Body of pancreas (tissue), 4 donors: Measurements from ENCODE around the gene CAB39L. TPM values are rescaled to one million over a fixed set of nuclear protein-coding genes. Genes with fewer than 3 reads are reported as not detected.

Source experiments
- ATAC-seq: fragments of 150-250 bp; one replicate; pipeline ENCODE4 v1.9.1; 2016
- DNase-seq, 4 donors: peaks; one replicate each; pipeline ENCODE4 v3.0.0-alpha.2; 2019
- H3K27ac ChIP-seq, 4 donors: fragments of 200-600 bp; sonication (generic); 1 replicate in 3 of 4; 2 replicates in 1 of 4; pipeline versions ENCODE4 v1.5.1 to v1.6.1; 2016 to 2019; ENCODE audit warnings: mild to moderate bottlenecking in 1 of 4, mixed read lengths in 1 of 4, moderate library complexity in 1 of 4
- H3K27me3 ChIP-seq, 2 donors: fragments of 200-600 bp; sonication (generic); one replicate each; pipeline ENCODE4 v1.6.0; 2016; ENCODE audit warnings: mild to moderate bottlenecking in 1 of 2
- H3K36me3 ChIP-seq, 2 donors: fragments of 200-600 bp; sonication (generic); replicated peaks in 1 of 2; 2 replicates each; pipeline ENCODE4 v1.5.1; 2016; ENCODE audit warnings: low read depth in 2 of 2; ENCODE audit not compliant: insufficient read depth in 1 of 2
- H3K4me1 ChIP-seq: fragments of 200-600 bp; sonication (generic); one replicate; pipeline ENCODE4 v1.6.0; 2016
- H3K4me3 ChIP-seq, 2 donors: fragments of 200-600 bp; sonication (generic); 1 replicate in 1 of 2; 2 replicates in 1 of 2; pipeline ENCODE4 v1.5.1; 2016 to 2019
- H3K9me3 ChIP-seq, 3 donors: fragments of 200-600 bp; sonication (generic); 1 replicate in 2 of 3; 2 replicates in 1 of 3; pipeline ENCODE4 v1.5.1; 2016
- CTCF ChIP-seq, 7 experiments: fragments of 450-650 bp in 4 of 7; fragments of 200-600 bp in 3 of 7; sonication (generic) in 3 of 7; IDR thresholded peaks; one replicate each; pipeline ENCODE4 v1.5.1; 2016 to 2019; ENCODE audit warnings: antibody characterized with exemption in 7 of 7
- POLR2A ChIP-seq, 3 donors: fragments of 450-650 bp; IDR thresholded peaks; one replicate each; pipeline ENCODE4 v1.6.1; 2016; ENCODE audit warnings: antibody characterized with exemption in 3 of 3, mild to moderate bottlenecking in 2 of 3
- WGBS, 2 donors: methylation state at CpG; one replicate each; pipeline ENCODE4 v1.1.5; 2017; 5-methylcytosine and 5-hydroxymethylcytosine counted together
- intact Hi-C: fragments of 100-400 bp; cut with DNase I; formaldehyde crosslinking; loops from one replicate; pipeline ENCODE4 v1.15.1; 2023
- total RNA-seq, 2 donors: library from RNA; depleted of rRNA; stranded (reverse); fragments of >200 nt; gene quantifications; one replicate each; pipeline ENCODE4 v1.1.0, GENCODE V29; 2016

CAB39L gene
- total RNA-seq, 2 donors from 2014 or later = 6.9 to 13.0 TPM

- TF ChIP-seq POLR2A (IDR thresholded peaks at IDR 0.05) (no peak), CTCF (IDR thresholded peaks at IDR 0.05) (no peak)
- no peaks in the 10 kb centered on the region for H3K27me3 ChIP-seq
- H3K4me3 ChIP-seq = no peak overlapping the region
- intact Hi-C loops = no loop called here
- 80 to 85% methylated on average over 2 of the region's 2 CpGs for WGBS, 2 donors
- DNase-seq (no peak), ATAC-seq (no peak)
- no peak overlapping the region for H3K27ac ChIP-seq
- no peaks in the 10 kb centered on the region for H3K36me3 ChIP-seq
- no peaks in the 10 kb centered on the region for H3K4me1 ChIP-seq
- H3K9me3 ChIP-seq = no peaks in the 10 kb centered on the region
These were observed 70.1 kb downstream of the CAB39L start for GRCh38 chr13:49373716-49374115.

DNA sequence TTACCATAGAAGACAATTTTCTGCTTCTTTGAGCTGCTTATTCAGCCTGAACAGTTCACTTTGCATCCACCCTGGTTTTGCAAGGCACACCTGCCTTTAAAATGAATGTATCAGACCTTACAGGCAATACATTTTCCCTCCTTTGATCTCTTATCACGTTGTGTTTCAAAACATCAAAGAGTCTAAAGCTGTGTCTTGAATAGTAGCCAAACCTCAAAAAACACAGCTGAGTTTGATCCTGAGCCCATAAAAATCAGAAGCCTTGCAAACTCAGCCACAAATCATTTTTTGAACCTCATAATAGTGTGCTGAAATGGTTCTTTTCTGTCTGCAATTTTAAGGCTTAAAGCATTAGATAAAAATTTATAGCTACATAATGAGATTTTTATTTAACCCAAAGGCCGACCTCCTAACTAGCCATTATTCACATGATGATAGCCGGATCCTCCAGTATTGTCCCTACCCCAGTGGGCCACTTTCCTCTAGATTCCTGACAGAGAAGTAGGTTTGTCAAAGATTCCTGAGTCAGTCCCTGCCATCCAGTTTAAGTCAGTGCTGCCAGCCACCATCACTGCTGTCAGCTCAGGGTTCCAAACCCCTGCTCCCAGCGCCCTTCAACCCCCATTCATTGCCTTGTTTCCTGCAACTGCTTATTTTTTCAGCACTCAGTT, 71.8 kb downstream of the CAB39L start:
- ATAC-seq (no peak), DNase-seq (no peak)
- Histone ChIP-seq H3K9me3 (no peaks in the 10 kb centered on the region), H3K36me3 (no peaks in the 10 kb centered on the region), H3K4me1 (peaks cover 13% of the 10 kb centered on the region), H3K27me3 (no peaks in the 10 kb centered on the region), H3K4me3 (no peak overlapping the region), H3K27ac (no peak overlapping the region)
- TF ChIP-seq POLR2A (IDR thresholded peaks at IDR 0.05) (no peak), CTCF (IDR thresholded peaks at IDR 0.05) (no peak)
- WGBS, 2 donors = 64 to 65% methylated on average over 4 of the region's 4 CpGs
- intact Hi-C loops = no loop called here

- H3K4me1 ChIP-seq = peaks cover 13% of the 10 kb centered on the region
- no peaks in the 10 kb centered on the region for H3K27me3 ChIP-seq
- TF ChIP-seq CTCF (IDR thresholded peaks at IDR 0.05) (no peak), POLR2A (IDR thresholded peaks at IDR 0.05) (no peak)
- H3K27ac ChIP-seq = no peak overlapping the region
- no peaks in the 10 kb centered on the region for H3K9me3 ChIP-seq
- no peaks in the 10 kb centered on the region for H3K36me3 ChIP-seq
- intact Hi-C loops = no loop called here
- H3K4me3 ChIP-seq = no peak overlapping the region
- WGBS, 2 donors = 81 to 87% methylated on average over 2 of the region's 2 CpGs
- DNase-seq = no peak
- no peak for ATAC-seq
These were observed 73.5 kb downstream of the CAB39L start for GRCh38 chr13:49370371-49370770.

DNA sequence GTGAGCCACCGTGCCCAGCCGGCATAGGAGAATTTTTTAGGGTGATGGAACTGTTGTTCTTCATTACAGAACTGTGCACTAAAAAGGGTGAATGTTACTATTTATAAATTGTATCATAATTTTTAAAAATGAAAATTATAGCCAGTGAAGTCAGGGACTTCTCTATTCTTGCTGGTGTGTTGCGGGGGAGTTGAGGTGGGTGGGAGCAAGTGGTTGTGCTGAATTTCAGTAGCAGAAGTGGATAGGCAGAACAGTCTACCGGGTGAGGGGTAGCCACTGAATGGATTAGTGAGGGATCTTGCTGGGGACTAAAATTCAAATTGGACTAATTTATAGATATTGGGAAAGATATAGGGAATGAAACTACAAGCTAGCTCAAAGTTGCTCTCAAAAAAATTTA, 74.0 kb downstream of the CAB39L start:
- H3K4me3 ChIP-seq = no peak overlapping the region
- H3K27me3 ChIP-seq = no peaks in the 10 kb centered on the region
- ATAC-seq = no peak
- no peaks in the 10 kb centered on the region for H3K36me3 ChIP-seq
- no peak overlapping the region for H3K27ac ChIP-seq
- intact Hi-C loops = no loop called here
- peaks cover 13% of the 10 kb centered on the region for H3K4me1 ChIP-seq
- WGBS, 2 donors = 89 to 96% methylated on average over 4 of the region's 4 CpGs
- no peak for DNase-seq
- H3K9me3 ChIP-seq = no peaks in the 10 kb centered on the region
- TF ChIP-seq CTCF (IDR thresholded peaks at IDR 0.05) (no peak), POLR2A (IDR thresholded peaks at IDR 0.05) (no peak)

GRCh38 chr13:49368688-49369087, 75.2 kb downstream of the CAB39L start:
- Histone ChIP-seq H3K9me3 (peaks cover 0 to 5% (median 0%) of the 10 kb centered on the region in 3 donors), H3K27ac (peak overlapping the region in 1 of 4 donors; percentile 60), H3K27me3 (no peaks in the 10 kb centered on the region), H3K4me1 (peaks cover 13% of the 10 kb centered on the region), H3K4me3 (no peak overlapping the region), H3K36me3 (no peaks in the 10 kb centered on the region)
- 75 to 92% methylated on average over 2 of the region's 2 CpGs for WGBS, 2 donors
- no peak for ATAC-seq
- intact Hi-C loops = no loop called here
- DNase-seq = no peak
- TF ChIP-seq CTCF (IDR thresholded peaks at IDR 0.05) = no peak
- no peak for TF ChIP-seq POLR2A (IDR thresholded peaks at IDR 0.05)
